GM13977 (cell line): Measurements from ENCODE around the gene LEMD2.

Source experiments
- DNase-seq: peaks from one replicate; pipeline ENCODE4 v3.0.0; 2012; ENCODE audit warnings: low spot score
- CTCF ChIP-seq: IDR thresholded peaks from 2 replicates; pipeline ENCODE4 v1.5.1; 2012; ENCODE audit warnings: mild to moderate bottlenecking, control low read depth; ENCODE audit not compliant: insufficient read depth; ENCODE audit errors: extremely low read depth, missing control alignments
- in situ Hi-C: fragments of 300-500 bp; cut with MboI; formaldehyde crosslinking; loops from one replicate; pipeline ENCODE4 v1.12.0; 2022; ENCODE audit warnings: low sequenced_read_pairs, low pct_unique_long_range_greater_than_20kb, mixed read lengths, inconsistent platforms; ENCODE audit not compliant: unreplicated experiment

LEMD2 gene

GRCh38 chr6:33755070-33755869 is 33.7 kb downstream of the LEMD2 start:
- in situ Hi-C loops: no loop called here
- no peak for DNase-seq
- TF ChIP-seq CTCF: no peak

GRCh38 chr6:33754222-33754621 is 34.7 kb downstream of the LEMD2 start:
- TF ChIP-seq CTCF: no peak
- no peak for DNase-seq
- in situ Hi-C loops: no loop called here

- no peak for TF ChIP-seq CTCF
- in situ Hi-C loops: no loop called here
- DNase-seq: no peak
These were observed 36.3 kb downstream of the LEMD2 start for GRCh38 chr6:33752646-33753015.

- DNase-seq: no peak
- in situ Hi-C loops: no loop called here
- no peak for TF ChIP-seq CTCF
These were observed 36.9 kb downstream of the LEMD2 start for GRCh38 chr6:33751771-33752645.

GRCh38 chr6:33750244-33750991 is 38.5 kb downstream of the LEMD2 start:
- no peak for TF ChIP-seq CTCF
- in situ Hi-C loops: no loop called here
- DNase-seq: no peak

GRCh38 chr6:33749401-33749800 is 39.5 kb downstream of the LEMD2 start:
- TF ChIP-seq CTCF: no peak
- no peak for DNase-seq
- in situ Hi-C loops: no loop called here
